Esophagus squamous epithelium (tissue), 5 donors: Measurements from ENCODE around the gene KLHL40. TPM values are rescaled to one million over a fixed set of nuclear protein-coding genes. Genes with fewer than 3 reads are reported as not detected.

Source experiments
- DNase-seq: peaks from one replicate; lab custom pipeline; 2025; lab: John Stamatoyannopoulos, UW
- H3K27ac ChIP-seq, 4 donors: fragments of 200-600 bp; sonication (generic); one replicate each; pipeline ENCODE4 v1.5.1; 2016 to 2019; ENCODE audit warnings: mild to moderate bottlenecking in 1 of 4
- H3K27me3 ChIP-seq, 4 donors: fragments of 200-600 bp; sonication (generic); 1 replicate in 3 of 4; 2 replicates in 1 of 4; pipeline versions ENCODE4 v1.5.1 to v1.6.0; 2017 to 2021; ENCODE audit warnings: antibody characterized with exemption in 1 of 4
- H3K36me3 ChIP-seq, 3 donors: fragments of 200-600 bp; sonication (generic); one replicate each; pipeline ENCODE4 v1.5.1; 2016 to 2019
- H3K4me1 ChIP-seq, 3 donors: fragments of 200-600 bp; sonication (generic); one replicate each; pipeline ENCODE4 v1.5.1; 2017 to 2019
- H3K4me3 ChIP-seq, 4 donors: fragments of 200-600 bp; sonication (generic); 1 replicate in 3 of 4; 2 replicates in 1 of 4; pipeline ENCODE4 v1.5.1; 2016 to 2019; ENCODE audit warnings: mild to moderate bottlenecking in 2 of 4, moderate library complexity in 1 of 4
- H3K9me3 ChIP-seq, 3 donors: fragments of 200-600 bp; sonication (generic); one replicate each; pipeline ENCODE4 v1.5.1; 2016 to 2019
- CTCF ChIP-seq, 6 experiments: fragments of 450-650 bp in 4 of 6; fragments of 200-600 bp in 2 of 6; sonication (generic) in 2 of 6; IDR thresholded peaks; one replicate each; pipeline ENCODE4 v1.5.1; 2016 to 2019; ENCODE audit warnings: antibody characterized with exemption in 6 of 6, mild to moderate bottlenecking in 4 of 6, moderate library complexity in 4 of 6
- POLR2A ChIP-seq, 4 donors: fragments of 450-650 bp; IDR thresholded peaks; one replicate each; pipeline ENCODE4 v1.6.1; 2017; ENCODE audit warnings: antibody characterized with exemption in 4 of 4, mild to moderate bottlenecking in 4 of 4, moderate library complexity in 3 of 4
- WGBS, 2 donors: methylation state at CpG; one replicate each; pipeline ENCODE4 v1.1.5; 2018; 5-methylcytosine and 5-hydroxymethylcytosine counted together
- intact Hi-C: fragments of 100-400 bp; cut with DNase I; formaldehyde crosslinking; loops from one replicate; pipeline ENCODE4 v1.15.0; 2022
- total RNA-seq, 4 donors: library from RNA; depleted of rRNA; stranded (reverse); fragments of >200 nt; gene quantifications; one replicate each; pipeline ENCODE4 v1.1.0, GENCODE V29; 2016
- donor health status: DM: yes; HTN: yes; CAD: no.

The KLHL40 gene
- total RNA-seq, 4 donors from 2014 or later = not detected

- no peak for DNase-seq
- TF ChIP-seq CTCF (IDR thresholded peaks at IDR 0.05) (no peak), POLR2A (IDR thresholded peaks at IDR 0.05) (no peak)
- intact Hi-C loops = no loop called here
- Histone ChIP-seq H3K9me3 (peaks cover 0 to 4% (median 0%) of the 10 kb centered on the region in 3 donors), H3K4me1 (peaks cover 5 to 23% (median 14%) of the 10 kb centered on the region in 3 donors), H3K27ac (no peak overlapping the region), H3K4me3 (no peak overlapping the region), H3K27me3 (peaks cover 0 to 5% (median 0%) of the 10 kb centered on the region in 4 donors), H3K36me3 (no peaks in the 10 kb centered on the region)
- 91 to 93% methylated on average over 1 of the region's 1 CpG for WGBS, 2 donors
Measured at GRCh38 chr3:42680271-42680670, 5.1 kb upstream of the KLHL40 start.

DNA sequence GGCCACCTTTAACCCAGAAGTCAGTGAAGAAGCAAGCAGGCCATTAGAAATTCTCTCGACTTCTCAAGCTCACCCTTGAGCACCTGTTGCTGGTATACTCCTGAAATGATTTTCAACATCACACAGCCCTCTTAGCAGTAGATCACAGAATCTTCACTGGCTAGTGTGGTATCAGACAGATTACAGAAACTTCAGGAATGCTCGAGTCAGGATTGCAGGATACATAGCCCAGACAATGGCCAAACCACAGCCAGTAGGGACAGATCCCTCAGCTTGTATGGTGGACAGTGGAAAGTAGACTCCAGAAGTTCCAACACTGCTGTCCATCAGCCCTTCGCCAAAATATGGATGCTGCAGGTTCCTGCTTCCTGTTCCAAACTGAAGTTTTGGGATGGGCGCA lies 4.5 kb upstream of the KLHL40 start:
- no peaks in the 10 kb centered on the region for H3K36me3 ChIP-seq
- TF ChIP-seq CTCF (IDR thresholded peaks at IDR 0.05) (no peak), POLR2A (IDR thresholded peaks at IDR 0.05) (no peak)
- intact Hi-C loops = no loop called here
- H3K4me3 ChIP-seq = no peak overlapping the region
- no peak for DNase-seq
- peaks cover 5 to 29% (median 19%) of the 10 kb centered on the region in 3 donors for H3K4me1 ChIP-seq
- H3K9me3 ChIP-seq = peaks cover 0 to 4% (median 0%) of the 10 kb centered on the region in 3 donors
- H3K27me3 ChIP-seq = peaks cover 0 to 10% (median 0%) of the 10 kb centered on the region in 4 donors
- WGBS, 2 donors = 81 to 86% methylated on average over 3 to 4 of the region's 4 CpGs
- no peak overlapping the region for H3K27ac ChIP-seq

GRCh38 chr3:42681361-42682038 lies 3.8 kb upstream of the KLHL40 start:
- H3K4me3 ChIP-seq = no peak overlapping the region
- DNase-seq = no peak
- no peak overlapping the region for H3K27ac ChIP-seq
- H3K9me3 ChIP-seq = no peaks in the 10 kb centered on the region
- H3K4me1 ChIP-seq = peaks cover 5 to 33% (median 20%) of the 10 kb centered on the region in 3 donors
- 82 to 89% methylated on average over 10 of the region's 10 CpGs for WGBS, 2 donors
- H3K36me3 ChIP-seq = no peaks in the 10 kb centered on the region
- intact Hi-C loops = no loop called here
- TF ChIP-seq POLR2A (IDR thresholded peaks at IDR 0.05) = no peak
- TF ChIP-seq CTCF (IDR thresholded peaks at IDR 0.05) = no peak
- peaks cover 0 to 17% (median 0%) of the 10 kb centered on the region in 4 donors for H3K27me3 ChIP-seq

- Histone ChIP-seq H3K4me3 (no peak overlapping the region), H3K27ac (peak overlapping the region in 2 of 4 donors; percentile 65 to 73), H3K36me3 (no peaks in the 10 kb centered on the region), H3K27me3 (peaks cover 0 to 24% (median 0%) of the 10 kb centered on the region in 4 donors), H3K9me3 (no peaks in the 10 kb centered on the region), H3K4me1 (peaks cover 5 to 33% (median 20%) of the 10 kb centered on the region in 3 donors)
- intact Hi-C loops = no loop called here
- 76 to 81% methylated on average over 12 of the region's 12 CpGs for WGBS, 2 donors
- DNase-seq = no peak
- TF ChIP-seq CTCF (IDR thresholded peaks at IDR 0.05) (no peak), POLR2A (IDR thresholded peaks at IDR 0.05) (no peak)
Measured at GRCh38 chr3:42682301-42683070, 2.9 kb upstream of the KLHL40 start.
